Left lung (tissue), 10 donors: ENCODE data around the gene PLXNB2. TPM values are rescaled to one million over a fixed set of nuclear protein-coding genes. Genes with fewer than 3 reads are reported as not detected.

ENCODE experiments used
- ATAC-seq: fragments of 200-7000 bp; cut with Tn5 transposase; one replicate; pipeline ENCODE4 v1.9.1; 2020; ENCODE audit warnings: moderate library complexity
- DNase-seq, 4 donors: peaks; one replicate each; pipeline ENCODE4 v3.0.0-alpha.2; 2013 to 2020
- H3K27ac ChIP-seq, 2 donors: fragments of 200-600 bp; sonication (generic) in 1 of 2; one replicate each; pipeline versions ENCODE4 v1.5.0 to v1.8.0; 2020 to 2021
- H3K27me3 ChIP-seq, 2 donors: fragments of 200-600 bp; sonication (generic) in 1 of 2; one replicate each; pipeline versions ENCODE4 v1.5.0 to v1.8.0; 2020 to 2021
- H3K36me3 ChIP-seq, 2 donors: fragments of 200-600 bp; sonication (generic) in 1 of 2; one replicate each; pipeline versions ENCODE4 v1.5.0 to v1.8.0; 2020 to 2021
- H3K4me1 ChIP-seq, 2 donors: fragments of 200-600 bp; one replicate each; pipeline ENCODE4 v1.8.0; 2021
- H3K4me3 ChIP-seq, 2 donors: fragments of 200-600 bp; sonication (generic) in 1 of 2; one replicate each; pipeline versions ENCODE4 v1.5.0 to v1.8.0; 2020 to 2021; ENCODE audit warnings: mild to moderate bottlenecking in 1 of 2
- H3K9me3 ChIP-seq, 2 donors: fragments of 200-600 bp; sonication (generic) in 1 of 2; one replicate each; pipeline versions ENCODE4 v1.5.0 to v1.8.0; 2020 to 2021
- CTCF ChIP-seq, 2 donors: fragments of 200-600 bp; sonication (generic) in 1 of 2; IDR thresholded peaks; one replicate each; pipeline versions ENCODE4 v1.5.0 to v1.8.0; 2021; ENCODE audit warnings: antibody characterized with exemption in 2 of 2
- intact Hi-C, 2 donors: fragments of 100-400 bp; cut with DNase I; formaldehyde crosslinking; loops; one replicate each; pipeline versions ENCODE4 v1.11.2 to v1.14.2; 2022
- polyA plus RNA-seq, 6 donors: library from polyadenylated mRNA; unstranded; fragments of 120-200 nt; gene quantifications; one replicate each; pipeline ENCODE4 v1.2.1, GENCODE V29; 2013; ENCODE audit not compliant: insufficient read length in 6 of 6
- total RNA-seq, 2 donors: library from RNA; stranded (reverse); fragmentation: NEBNext Ultra II Directional; extraction: Animal tissue kit (Norgen Biotek cat#: 25700); gene quantifications; one replicate each; pipeline ENCODE4 v1.2.1, GENCODE V29; 2021
- donor health status: DM: no; HTN: yes; CAD: no.
- donor health status: DM: no; HTN: no; CAD: no.

Gene PLXNB2
- total and polyA plus RNA-seq, 8 donors, result 116 to 391 (median 145) TPM

GRCh38 chr22:50286701-50287318, 20.6 kb downstream of the PLXNB2 start:
- no peak overlapping the region for H3K27ac ChIP-seq
- H3K4me3 ChIP-seq, result no peak overlapping the region
- DNase-seq (no peak), ATAC-seq (no peak)
- peaks cover 2 to 89% of the 10 kb centered on the region in 2 donors for H3K36me3 ChIP-seq
- peaks cover 0 to 3% of the 10 kb centered on the region in 2 donors for H3K27me3 ChIP-seq
- intact Hi-C loops, result no loop called here
- no peaks in the 10 kb centered on the region for H3K9me3 ChIP-seq
- H3K4me1 ChIP-seq, result peaks cover 0 to 4% of the 10 kb centered on the region in 2 donors
- no peak for TF ChIP-seq CTCF (IDR thresholded peaks at IDR 0.05)

- intact Hi-C loops, result no loop called here
- Histone ChIP-seq H3K36me3 (peaks cover 5 to 94% of the 10 kb centered on the region in 2 donors), H3K27ac (no peak overlapping the region), H3K4me3 (no peak overlapping the region), H3K9me3 (no peaks in the 10 kb centered on the region), H3K4me1 (no peaks in the 10 kb centered on the region), H3K27me3 (no peaks in the 10 kb centered on the region)
- DNase-seq, result no peak
- no peak for TF ChIP-seq CTCF (IDR thresholded peaks at IDR 0.05)
- no peak for ATAC-seq
Measured at GRCh38 chr22:50286275-50286674, 21.2 kb downstream of the PLXNB2 start.

- H3K27ac ChIP-seq, result no peak overlapping the region
- no peaks in the 10 kb centered on the region for H3K9me3 ChIP-seq
- H3K27me3 ChIP-seq, result no peaks in the 10 kb centered on the region
- no peak overlapping the region for H3K4me3 ChIP-seq
- peaks cover 5 to 95% of the 10 kb centered on the region in 2 donors for H3K36me3 ChIP-seq
- no peak for TF ChIP-seq CTCF (IDR thresholded peaks at IDR 0.05)
- no peak for ATAC-seq
- intact Hi-C loops, result no loop called here
- no peak for DNase-seq
- H3K4me1 ChIP-seq, result no peaks in the 10 kb centered on the region
Measured at GRCh38 chr22:50285568-50286229, 21.7 kb downstream of the PLXNB2 start.

GRCh38 chr22:50284479-50284878, 23.0 kb downstream of the PLXNB2 start:
- no peaks in the 10 kb centered on the region for H3K9me3 ChIP-seq
- DNase-seq (no peak), ATAC-seq (no peak)
- H3K4me3 ChIP-seq, result no peak overlapping the region
- no peaks in the 10 kb centered on the region for H3K27me3 ChIP-seq
- H3K4me1 ChIP-seq, result no peaks in the 10 kb centered on the region
- intact Hi-C loops, result no loop called here
- H3K36me3 ChIP-seq, result peaks cover 5 to 95% of the 10 kb centered on the region in 2 donors
- no peak for TF ChIP-seq CTCF (IDR thresholded peaks at IDR 0.05)
- H3K27ac ChIP-seq, result no peak overlapping the region

GRCh38 chr22:50283821-50284220, 23.6 kb downstream of the PLXNB2 start:
- no peak overlapping the region for H3K27ac ChIP-seq
- H3K4me1 ChIP-seq, result no peaks in the 10 kb centered on the region
- intact Hi-C loops, result no loop called here
- DNase-seq (no peak), ATAC-seq (no peak)
- no peaks in the 10 kb centered on the region for H3K27me3 ChIP-seq
- no peak overlapping the region for H3K4me3 ChIP-seq
- TF ChIP-seq CTCF (IDR thresholded peaks at IDR 0.05), result no peak
- H3K9me3 ChIP-seq, result no peaks in the 10 kb centered on the region
- H3K36me3 ChIP-seq, result peaks cover 5 to 95% of the 10 kb centered on the region in 2 donors
